ENCODE measurements around the gene SYT1.

SYT1 gene

DNA sequence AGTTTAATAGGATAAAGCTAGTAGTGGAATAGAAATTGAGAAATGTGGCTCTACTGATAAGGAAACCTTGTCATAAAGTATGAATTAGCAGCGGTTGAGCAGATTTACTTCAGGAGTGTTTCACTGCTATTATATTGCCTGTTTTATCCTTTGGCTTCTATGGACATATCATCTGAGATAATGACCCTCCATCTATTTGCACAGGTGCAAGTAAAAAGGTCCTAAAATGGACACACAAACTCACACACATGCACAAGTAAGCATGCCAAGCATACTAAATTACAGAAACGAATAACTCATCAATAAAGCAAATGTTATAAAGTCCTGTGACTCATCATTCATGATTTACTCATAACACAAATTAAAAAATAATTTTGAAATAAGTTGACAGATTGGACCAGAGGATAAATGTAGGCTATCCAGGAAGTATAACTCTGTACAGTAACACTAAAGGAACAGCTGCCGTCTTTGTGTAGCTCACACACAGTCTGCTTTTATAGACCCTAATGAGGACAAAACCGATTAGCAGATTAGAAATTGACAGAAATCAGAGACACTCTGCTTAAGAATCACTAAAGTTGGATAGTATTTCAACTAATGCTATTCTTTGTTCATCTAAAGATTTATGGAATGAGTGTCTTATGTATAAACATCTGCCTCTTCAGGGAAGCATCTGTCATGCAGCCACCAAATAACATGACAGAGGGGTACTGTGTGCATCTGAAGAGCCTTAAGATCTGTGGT, 73.9 kb downstream of the SYT1 start:
- Histone ChIP-seq H3K9me3 (ENCODE audit: control insufficient read depth, insufficient read depth, low read depth, low read length) (no peaks in the 10 kb centered on the region), H3K4me3 (ENCODE audit: low read depth, low read length) (no peak overlapping the region), H3K36me3 (ENCODE audit: control insufficient read depth in 2 of 2, insufficient read depth in 1 of 2, low read length in 2 of 2) (no peaks in the 10 kb centered on the region), H3K27ac (ENCODE audit: extremely low read depth, low read depth, low read length) (no peak overlapping the region), H3K4me1 (ENCODE audit: control insufficient read depth, insufficient read depth, low read length) (no peaks in the 10 kb centered on the region)
- POLR2A ChIA-PET: no interaction called here
- TF ChIP-seq ZFHX2 (tag by site-specific recombination; conservative IDR thresholded peaks at IDR 0.05) (no peak), ZNF701 (tag by site-specific recombination; IDR thresholded peaks at IDR 0.05) (no peak), ZNF747 (tag by site-specific recombination; IDR thresholded peaks at IDR 0.05) (no peak), ZNF560 (tag by site-specific recombination; IDR thresholded peaks at IDR 0.05; ENCODE audit: borderline replicate concordance) (no peak), KLF16 (tag by site-specific recombination; IDR thresholded peaks at IDR 0.05) (no peak), MZF1 (tag by site-specific recombination; IDR thresholded peaks at IDR 0.05; ENCODE audit: borderline replicate concordance) (no peak), ZNF169 (tag by site-specific recombination; IDR thresholded peaks at IDR 0.05) (no peak), ZNF341 (tag by site-specific recombination; IDR thresholded peaks at IDR 0.05; ENCODE audit: low read depth) (no peak)
- TF ChIP-seq, protein P1, sequence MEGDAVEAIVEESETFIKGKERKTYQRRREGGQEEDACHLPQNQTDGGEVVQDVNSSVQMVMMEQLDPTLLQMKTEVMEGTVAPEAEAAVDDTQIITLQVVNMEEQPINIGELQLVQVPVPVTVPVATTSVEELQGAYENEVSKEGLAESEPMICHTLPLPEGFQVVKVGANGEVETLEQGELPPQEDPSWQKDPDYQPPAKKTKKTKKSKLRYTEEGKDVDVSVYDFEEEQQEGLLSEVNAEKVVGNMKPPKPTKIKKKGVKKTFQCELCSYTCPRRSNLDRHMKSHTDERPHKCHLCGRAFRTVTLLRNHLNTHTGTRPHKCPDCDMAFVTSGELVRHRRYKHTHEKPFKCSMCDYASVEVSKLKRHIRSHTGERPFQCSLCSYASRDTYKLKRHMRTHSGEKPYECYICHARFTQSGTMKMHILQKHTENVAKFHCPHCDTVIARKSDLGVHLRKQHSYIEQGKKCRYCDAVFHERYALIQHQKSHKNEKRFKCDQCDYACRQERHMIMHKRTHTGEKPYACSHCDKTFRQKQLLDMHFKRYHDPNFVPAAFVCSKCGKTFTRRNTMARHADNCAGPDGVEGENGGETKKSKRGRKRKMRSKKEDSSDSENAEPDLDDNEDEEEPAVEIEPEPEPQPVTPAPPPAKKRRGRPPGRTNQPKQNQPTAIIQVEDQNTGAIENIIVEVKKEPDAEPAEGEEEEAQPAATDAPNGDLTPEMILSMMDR (tag by site-specific recombination; IDR thresholded peaks at IDR 0.05): no peak
- TF ChIP-seq, protein P2, sequence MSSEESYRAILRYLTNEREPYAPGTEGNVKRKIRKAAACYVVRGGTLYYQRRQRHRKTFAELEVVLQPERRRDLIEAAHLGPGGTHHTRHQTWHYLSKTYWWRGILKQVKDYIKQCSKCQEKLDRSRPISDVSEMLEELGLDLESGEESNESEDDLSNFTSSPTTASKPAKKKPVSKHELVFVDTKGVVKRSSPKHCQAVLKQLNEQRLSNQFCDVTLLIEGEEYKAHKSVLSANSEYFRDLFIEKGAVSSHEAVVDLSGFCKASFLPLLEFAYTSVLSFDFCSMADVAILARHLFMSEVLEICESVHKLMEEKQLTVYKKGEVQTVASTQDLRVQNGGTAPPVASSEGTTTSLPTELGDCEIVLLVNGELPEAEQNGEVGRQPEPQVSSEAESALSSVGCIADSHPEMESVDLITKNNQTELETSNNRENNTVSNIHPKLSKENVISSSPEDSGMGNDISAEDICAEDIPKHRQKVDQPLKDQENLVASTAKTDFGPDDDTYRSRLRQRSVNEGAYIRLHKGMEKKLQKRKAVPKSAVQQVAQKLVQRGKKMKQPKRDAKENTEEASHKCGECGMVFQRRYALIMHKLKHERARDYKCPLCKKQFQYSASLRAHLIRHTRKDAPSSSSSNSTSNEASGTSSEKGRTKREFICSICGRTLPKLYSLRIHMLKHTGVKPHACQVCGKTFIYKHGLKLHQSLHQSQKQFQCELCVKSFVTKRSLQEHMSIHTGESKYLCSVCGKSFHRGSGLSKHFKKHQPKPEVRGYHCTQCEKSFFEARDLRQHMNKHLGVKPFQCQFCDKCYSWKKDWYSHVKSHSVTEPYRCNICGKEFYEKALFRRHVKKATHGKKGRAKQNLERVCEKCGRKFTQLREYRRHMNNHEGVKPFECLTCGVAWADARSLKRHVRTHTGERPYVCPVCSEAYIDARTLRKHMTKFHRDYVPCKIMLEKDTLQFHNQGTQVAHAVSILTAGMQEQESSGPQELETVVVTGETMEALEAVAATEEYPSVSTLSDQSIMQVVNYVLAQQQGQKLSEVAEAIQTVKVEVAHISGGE (tag by site-specific recombination; conservative IDR thresholded peaks at IDR 0.05; ENCODE audit: low read depth): no peak
- CTCF ChIA-PET: interaction anchor here (0.6 kb wide), 2 partner anchors 15 to 425 kb away, joined by 3 to 4 read pairs; no protein-coding TSS in a partner anchor

DNA sequence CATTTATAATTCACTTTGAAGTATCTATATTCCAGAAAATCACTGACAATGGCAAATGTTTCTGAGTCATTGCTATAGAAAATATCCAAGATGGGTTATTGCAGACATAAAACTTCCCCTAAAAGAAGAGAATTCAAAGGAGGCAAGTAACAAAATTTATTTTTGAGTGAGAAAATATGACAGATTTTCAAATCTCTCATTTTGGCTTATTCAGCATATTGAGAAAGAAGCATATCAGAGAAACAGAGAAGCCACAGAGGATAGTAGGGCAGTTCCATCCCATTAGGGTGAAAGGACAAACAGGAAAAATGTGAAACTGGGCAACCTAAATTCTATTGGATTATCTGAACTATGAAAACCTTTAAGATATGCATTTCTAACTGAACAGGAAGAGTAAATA, 85.0 kb downstream of the SYT1 start:
- Histone ChIP-seq H3K36me3 (ENCODE audit: control insufficient read depth in 2 of 2, insufficient read depth in 1 of 2, low read length in 2 of 2) (no peaks in the 10 kb centered on the region), H3K9me3 (ENCODE audit: control insufficient read depth, insufficient read depth, low read depth, low read length) (no peaks in the 10 kb centered on the region), H3K4me1 (ENCODE audit: control insufficient read depth, insufficient read depth, low read length) (no peaks in the 10 kb centered on the region), H3K4me3 (ENCODE audit: low read depth, low read length) (no peak overlapping the region), H3K27ac (ENCODE audit: extremely low read depth, low read depth, low read length) (no peak overlapping the region)
- TF ChIP-seq MEIS1 (CRISPR knock-in tag; IDR thresholded peaks at IDR 0.05; ENCODE audit: borderline replicate concordance): no peak
- TF ChIP-seq, protein P3, sequence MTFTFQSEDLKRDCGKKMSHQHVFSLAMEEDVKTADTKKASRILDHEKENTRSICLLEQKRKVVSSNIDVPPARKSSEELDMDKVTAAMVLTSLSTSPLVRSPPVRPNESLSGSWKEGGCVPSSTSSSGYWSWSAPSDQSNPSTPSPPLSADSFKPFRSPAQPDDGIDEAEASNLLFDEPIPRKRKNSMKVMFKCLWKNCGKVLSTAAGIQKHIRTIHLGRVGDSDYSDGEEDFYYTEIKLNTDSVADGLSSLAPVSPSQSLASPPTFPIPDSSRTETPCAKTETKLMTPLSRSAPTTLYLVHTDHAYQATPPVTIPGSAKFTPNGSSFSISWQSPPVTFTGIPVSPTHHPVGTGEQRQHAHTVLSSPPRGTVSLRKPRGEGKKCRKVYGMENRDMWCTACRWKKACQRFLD (tag by site-specific recombination; IDR thresholded peaks at IDR 0.05): no peak
- TF ChIP-seq, protein P4, sequence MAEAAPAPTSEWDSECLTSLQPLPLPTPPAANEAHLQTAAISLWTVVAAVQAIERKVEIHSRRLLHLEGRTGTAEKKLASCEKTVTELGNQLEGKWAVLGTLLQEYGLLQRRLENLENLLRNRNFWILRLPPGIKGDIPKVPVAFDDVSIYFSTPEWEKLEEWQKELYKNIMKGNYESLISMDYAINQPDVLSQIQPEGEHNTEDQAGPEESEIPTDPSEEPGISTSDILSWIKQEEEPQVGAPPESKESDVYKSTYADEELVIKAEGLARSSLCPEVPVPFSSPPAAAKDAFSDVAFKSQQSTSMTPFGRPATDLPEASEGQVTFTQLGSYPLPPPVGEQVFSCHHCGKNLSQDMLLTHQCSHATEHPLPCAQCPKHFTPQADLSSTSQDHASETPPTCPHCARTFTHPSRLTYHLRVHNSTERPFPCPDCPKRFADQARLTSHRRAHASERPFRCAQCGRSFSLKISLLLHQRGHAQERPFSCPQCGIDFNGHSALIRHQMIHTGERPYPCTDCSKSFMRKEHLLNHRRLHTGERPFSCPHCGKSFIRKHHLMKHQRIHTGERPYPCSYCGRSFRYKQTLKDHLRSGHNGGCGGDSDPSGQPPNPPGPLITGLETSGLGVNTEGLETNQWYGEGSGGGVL (tag by site-specific recombination; IDR thresholded peaks at IDR 0.05): no peak
- no peak for TF ChIP-seq ZNF785 (tag by site-specific recombination; IDR thresholded peaks at IDR 0.05)
- no peak for TF ChIP-seq ZNF202 (tag by site-specific recombination; IDR thresholded peaks at IDR 0.05; ENCODE audit: borderline replicate concordance)
- TF ChIP-seq ZNF664 (tag by site-specific recombination; IDR thresholded peaks at IDR 0.05): no peak
- TF ChIP-seq ZNF473 (tag by site-specific recombination; IDR thresholded peaks at IDR 0.05): no peak
- no peak for TF ChIP-seq ZBTB17 (tag by site-specific recombination; IDR thresholded peaks at IDR 0.05)
- ChIA-PET POLR2A (no interaction called here), CTCF (no interaction called here)

Measured in HEK293 (cell line).